H9 (cell line): ENCODE results near the gene LIMK2. TPM values are rescaled to one million over a fixed set of nuclear protein-coding genes. Genes with fewer than 3 reads are reported as not detected.

Experiments used
- DNase-seq: peaks from one replicate; pipeline ENCODE4 v3.0.0-alpha.2; 2017
- H2AFZ ChIP-seq: one replicate; pipeline ENCODE4 v1.6.1; 2013; ENCODE audit warnings: mild to moderate bottlenecking, low read length, control low read depth, moderate library complexity
- H2AK5ac ChIP-seq: 2 replicates; pipeline ENCODE4 v1.6.1; 2013; ENCODE audit warnings: low read length, control low read depth, mixed read lengths; ENCODE audit not compliant: insufficient read length
- H2BK120ac ChIP-seq: one replicate; pipeline ENCODE4 v1.6.1; 2013; ENCODE audit warnings: low read depth, mild to moderate bottlenecking, low read length, control low read depth, inconsistent platforms; ENCODE audit not compliant: poor library complexity, severe bottlenecking
- H2BK12ac ChIP-seq: 2 replicates; pipeline ENCODE4 v1.6.1; 2013; ENCODE audit warnings: low read length, control low read depth, mixed read lengths, low read depth; ENCODE audit not compliant: insufficient read length
- H2BK15ac ChIP-seq: 2 replicates; pipeline ENCODE4 v1.6.1; 2013; ENCODE audit warnings: low read depth, low read length, control low read depth
- H2BK20ac ChIP-seq: one replicate; pipeline ENCODE4 v1.6.1; 2013; ENCODE audit warnings: low read depth, mild to moderate bottlenecking, low read length, control low read depth, inconsistent platforms; ENCODE audit not compliant: poor library complexity, severe bottlenecking
- H2BK5ac ChIP-seq: 2 replicates; pipeline ENCODE4 v1.6.1; 2013; ENCODE audit warnings: low read length, control low read depth, mixed read lengths; ENCODE audit not compliant: insufficient read length
- H3K14ac ChIP-seq: 2 replicates; pipeline ENCODE4 v1.6.1; 2013; ENCODE audit warnings: low read length, control low read depth; ENCODE audit not compliant: insufficient read depth
- H3K18ac ChIP-seq: 2 replicates; pipeline ENCODE4 v1.6.1; 2013; ENCODE audit warnings: low read depth, mild to moderate bottlenecking, mixed read lengths, low read length, control low read depth; ENCODE audit not compliant: insufficient read length
- H3K23ac ChIP-seq: 2 replicates; pipeline ENCODE4 v1.6.1; 2013; ENCODE audit warnings: low read length, control low read depth, mixed read lengths, low read depth; ENCODE audit not compliant: insufficient read length
- H3K23me2 ChIP-seq: 2 replicates; pipeline ENCODE4 v1.6.1; 2013; ENCODE audit warnings: low read depth, mild to moderate bottlenecking, mixed read lengths, low read length, control low read depth; ENCODE audit not compliant: insufficient read length, poor library complexity, severe bottlenecking
- H3K27ac ChIP-seq: 2 replicates; pipeline ENCODE4 v1.5.1; 2013; ENCODE audit warnings: low read length, control low read depth, mixed read lengths, low read depth; ENCODE audit not compliant: insufficient read length
- H3K27me3 ChIP-seq: 2 replicates; pipeline ENCODE4 v1.6.1; 2013; ENCODE audit warnings: low read length, control low read depth, inconsistent platforms; ENCODE audit not compliant: insufficient read depth
- H3K4ac ChIP-seq: 2 replicates; pipeline ENCODE4 v1.6.1; 2013; ENCODE audit warnings: low read depth, mild to moderate bottlenecking, control low read depth, inconsistent platforms, low read length, moderate library complexity
- H3K4me1 ChIP-seq: 2 replicates; pipeline ENCODE4 v1.6.1; 2013; ENCODE audit warnings: low read length, control low read depth, inconsistent platforms; ENCODE audit not compliant: insufficient read depth
- H3K4me2 ChIP-seq: 2 replicates; pipeline ENCODE4 v1.6.1; 2013; ENCODE audit warnings: low read length, control low read depth, mixed read lengths; ENCODE audit not compliant: insufficient read length, insufficient read depth
- H3K56ac ChIP-seq: 2 replicates; pipeline ENCODE4 v1.6.1; 2013; ENCODE audit warnings: low read depth, mild to moderate bottlenecking, mixed read lengths, low read length, control low read depth; ENCODE audit not compliant: insufficient read length
- H3K79me1 ChIP-seq: 2 replicates; pipeline ENCODE4 v1.6.1; 2013; ENCODE audit warnings: low read depth, mild to moderate bottlenecking, moderate library complexity, low read length, control low read depth, inconsistent platforms; ENCODE audit not compliant: insufficient read depth, poor library complexity, severe bottlenecking
- H3K79me2 ChIP-seq: 2 replicates; pipeline ENCODE4 v1.6.1; 2013; ENCODE audit warnings: low read length, control low read depth, inconsistent platforms; ENCODE audit not compliant: insufficient read depth
- H3K9ac ChIP-seq: 2 replicates; pipeline ENCODE4 v1.6.1; 2013; ENCODE audit warnings: low read length, control low read depth, mixed read lengths; ENCODE audit not compliant: insufficient read length; ENCODE audit errors: extremely low read depth
- H3K9me3 ChIP-seq: one replicate; pipeline ENCODE4 v1.6.1; 2013; ENCODE audit warnings: low read depth, low read length, inconsistent platforms; ENCODE audit not compliant: control insufficient read depth
- H3T11ph ChIP-seq: one replicate; pipeline ENCODE4 v1.6.1; 2013; ENCODE audit warnings: mild to moderate bottlenecking, low read length, control low read depth, inconsistent platforms
- H4K20me1 ChIP-seq: one replicate; pipeline ENCODE4 v1.6.1; 2013; ENCODE audit not compliant: control insufficient read depth, insufficient read length, insufficient read depth
- H4K5ac ChIP-seq: 2 replicates; pipeline ENCODE4 v1.6.1; 2013; ENCODE audit warnings: low read depth, mild to moderate bottlenecking, mixed read lengths, low read length, control low read depth; ENCODE audit not compliant: insufficient read length
- H4K8ac ChIP-seq: replicated peaks from 2 replicates; pipeline ENCODE4 v1.6.1; 2013; ENCODE audit warnings: low read length, control low read depth, mixed read lengths, low read depth; ENCODE audit not compliant: insufficient read length
- H4K91ac ChIP-seq: 2 replicates; pipeline ENCODE4 v1.6.1; 2013; ENCODE audit warnings: low read depth, mild to moderate bottlenecking, moderate library complexity, mixed read lengths, low read length, control low read depth; ENCODE audit not compliant: insufficient read length
- H3K27ac Mint-ChIP-seq, 3 experiments: 2 replicates in 2 of 3; 3 replicates in 1 of 3; pipeline ENCODE4 v1.8.0; 2020 to 2021; ENCODE audit warnings: mixed read lengths in 3 of 3, mild to moderate bottlenecking in 1 of 3, moderate library complexity in 1 of 3
- H3K27me3 Mint-ChIP-seq: 2 replicates; pipeline ENCODE4 v1.8.0; 2021; ENCODE audit warnings: low read depth, mild to moderate bottlenecking, moderate library complexity, mixed read lengths
- H3K36me3 Mint-ChIP-seq, 3 experiments: 2 replicates in 2 of 3; 3 replicates in 1 of 3; pipeline ENCODE4 v1.8.0; 2020 to 2021; ENCODE audit warnings: low read depth in 3 of 3, mixed read lengths in 3 of 3; ENCODE audit not compliant: insufficient read depth in 1 of 3
- H3K4me1 Mint-ChIP-seq, 2 experiments: 2 replicates each; pipeline ENCODE4 v1.8.0; 2020; ENCODE audit warnings: mixed read lengths in 2 of 2
- H3K4me3 Mint-ChIP-seq, 2 experiments: 2 replicates in 1 of 2; 3 replicates in 1 of 2; pipeline ENCODE4 v1.8.0; 2020 to 2021; ENCODE audit warnings: mild to moderate bottlenecking in 2 of 2, mixed read lengths in 2 of 2, moderate library complexity in 1 of 2
- H3K9me3 Mint-ChIP-seq, 2 experiments: 2 replicates in 1 of 2; 3 replicates in 1 of 2; pipeline ENCODE4 v1.8.0; 2020; ENCODE audit warnings: mild to moderate bottlenecking in 2 of 2, mixed read lengths in 2 of 2, moderate library complexity in 1 of 2
- CTCF ChIP-seq: fragments of 200-600 bp; sonication (generic); conservative IDR thresholded peaks from 3 replicates; pipeline ENCODE4 v1.8.0; 2021; ENCODE audit warnings: antibody characterized with exemption, mild to moderate bottlenecking
- WGBS: extraction: QIAGEN DNeasy Blood & Tissue Kit; methylation state at CpG from one replicate; pipeline ENCODE4 v1.1.7; 2013; ENCODE audit warnings: missing lambda C conversion rate, low lambda C conversion rate, mixed read lengths; ENCODE audit not compliant: insufficient read length; ENCODE audit errors: extremely low coverage; 5-methylcytosine and 5-hydroxymethylcytosine counted together
- total RNA-seq: library from RNA; stranded (reverse); gene quantifications from 2 replicates; pipeline ENCODE4 v1.2.1, GENCODE V29; 2021

Gene LIMK2
- total RNA-seq, 1 experiment from 2014 or later, result 51.3 TPM

DNA sequence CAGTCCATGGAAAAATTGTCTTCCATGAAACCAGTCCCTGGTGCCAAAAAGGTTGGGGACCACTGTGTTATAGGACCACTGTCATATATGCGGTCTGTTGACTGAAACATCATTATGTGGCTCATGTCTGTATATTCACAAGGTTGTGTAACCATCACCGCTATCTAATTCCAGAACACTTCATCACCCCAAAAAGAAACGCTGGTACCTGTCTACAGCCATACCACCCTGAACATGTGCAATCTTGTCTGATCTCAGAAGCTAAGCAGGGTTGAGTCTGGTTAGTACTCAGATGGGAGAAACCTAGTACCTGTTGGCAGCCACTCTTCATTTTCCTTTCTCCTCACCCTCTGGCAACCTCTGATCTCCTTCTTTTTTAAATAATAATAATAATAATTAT, 93.1 kb downstream of the LIMK2 start:
- Histone ChIP-seq H3K4ac (no peak overlapping the region), H2AK5ac (no peak overlapping the region), H2BK20ac (no peak overlapping the region), H3K27me3 (no peaks in the 10 kb centered on the region), H2BK12ac (no peak overlapping the region), H4K91ac (no peak overlapping the region), H2BK120ac (no peak overlapping the region), H3K23ac (no peak overlapping the region), H3K79me1 (no peaks in the 10 kb centered on the region), H3K14ac (no peak overlapping the region), H4K20me1 (no peaks in the 10 kb centered on the region), H3T11ph (no peak overlapping the region), H4K8ac (no peak overlapping the region), H2BK15ac (no peak overlapping the region), H3K27ac (no peak overlapping the region), H3K79me2 (no peaks in the 10 kb centered on the region), H2BK5ac (no peak overlapping the region), H3K23me2 (no peaks in the 10 kb centered on the region), H4K5ac (no peak overlapping the region), H3K18ac (no peak overlapping the region), H3K56ac (no peak overlapping the region), H3K9me3 (no peaks in the 10 kb centered on the region), H2AFZ (no peak overlapping the region), H3K9ac (no peak overlapping the region), H3K4me2 (no peak overlapping the region), H3K4me1 (no peaks in the 10 kb centered on the region)
- H3K36me3 Mint-ChIP-seq, result no peaks in the 10 kb centered on the region
- no peaks in the 10 kb centered on the region; a peak in 1 of 4 replicates for H3K4me1 Mint-ChIP-seq
- H3K27ac Mint-ChIP-seq, result no peak overlapping the region
- no peaks in the 10 kb centered on the region for H3K9me3 Mint-ChIP-seq
- WGBS, result no CpG with 5 or more reads among the region's 3 CpGs
- DNase-seq, result no peak
- TF ChIP-seq CTCF, result no peak
- no peaks in the 10 kb centered on the region; the same call in 1 of the 2 replicates for H3K27me3 Mint-ChIP-seq
- H3K4me3 Mint-ChIP-seq, result no peak overlapping the region
